Brain microvascular endothelial cell (primary cell): ENCODE results near the gene RAB8B.

ENCODE experiments used
- DNase-seq: peaks from one replicate; pipeline ENCODE4 v3.0.0-alpha.2; 2020
- H3K27ac ChIP-seq: fragments of 250-450 bp; sonication (Bioruptor Pico); 2 replicates; pipeline ENCODE4 v1.5.1; 2020; ENCODE audit warnings: mild to moderate bottlenecking, moderate library complexity
- H3K27me3 ChIP-seq: fragments of 250-450 bp; sonication (Bioruptor Pico); replicated peaks from 2 replicates; pipeline ENCODE4 v1.5.1; 2020; ENCODE audit warnings: mild to moderate bottlenecking
- H3K36me3 ChIP-seq: fragments of 250-450 bp; sonication (Bioruptor Pico); replicated peaks from 2 replicates; pipeline ENCODE4 v1.5.1; 2020; ENCODE audit warnings: mild to moderate bottlenecking
- H3K4me3 ChIP-seq: 2 replicates; pipeline ENCODE4 v1.5.1; 2011; ENCODE audit warnings: low read depth, mild to moderate bottlenecking, control low read depth, low read length, moderate library complexity
- in situ Hi-C: cut with HindIII; loops from 2 replicates; pipeline ENCODE4 v1.10.0; 2017; ENCODE audit warnings: low sequenced_read_pairs, low pct_ligation_motif_present
- TF ChIP-seq, protein P1 (sequence below): IDR thresholded peaks from 2 replicates; pipeline ENCODE4 v1.5.1; 2011; ENCODE audit warnings: low read depth, mild to moderate bottlenecking, moderate library complexity, low read length, control low read depth, inconsistent platforms; ENCODE audit errors: missing control alignments

The RAB8B gene

DNA sequence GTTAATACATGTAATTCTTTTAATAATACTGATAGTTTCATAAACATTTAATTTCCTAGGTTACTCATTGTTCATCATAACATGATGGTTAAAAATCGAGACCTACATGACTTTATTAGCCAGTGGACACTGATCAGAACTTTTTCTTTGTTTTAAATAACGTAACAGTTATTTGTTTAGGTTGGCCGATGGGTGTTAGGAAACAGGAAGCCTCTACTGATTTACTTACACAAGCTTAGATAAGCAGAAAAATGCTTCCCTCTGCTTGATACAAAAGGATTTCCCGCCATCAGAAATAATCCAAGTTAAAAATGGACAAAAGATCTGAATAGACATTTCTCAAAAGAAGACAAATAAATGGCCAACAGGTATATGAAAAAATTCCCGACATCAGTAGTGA, 71.4 kb downstream of the RAB8B start:
- no peak for DNase-seq
- TF ChIP-seq, protein P1, sequence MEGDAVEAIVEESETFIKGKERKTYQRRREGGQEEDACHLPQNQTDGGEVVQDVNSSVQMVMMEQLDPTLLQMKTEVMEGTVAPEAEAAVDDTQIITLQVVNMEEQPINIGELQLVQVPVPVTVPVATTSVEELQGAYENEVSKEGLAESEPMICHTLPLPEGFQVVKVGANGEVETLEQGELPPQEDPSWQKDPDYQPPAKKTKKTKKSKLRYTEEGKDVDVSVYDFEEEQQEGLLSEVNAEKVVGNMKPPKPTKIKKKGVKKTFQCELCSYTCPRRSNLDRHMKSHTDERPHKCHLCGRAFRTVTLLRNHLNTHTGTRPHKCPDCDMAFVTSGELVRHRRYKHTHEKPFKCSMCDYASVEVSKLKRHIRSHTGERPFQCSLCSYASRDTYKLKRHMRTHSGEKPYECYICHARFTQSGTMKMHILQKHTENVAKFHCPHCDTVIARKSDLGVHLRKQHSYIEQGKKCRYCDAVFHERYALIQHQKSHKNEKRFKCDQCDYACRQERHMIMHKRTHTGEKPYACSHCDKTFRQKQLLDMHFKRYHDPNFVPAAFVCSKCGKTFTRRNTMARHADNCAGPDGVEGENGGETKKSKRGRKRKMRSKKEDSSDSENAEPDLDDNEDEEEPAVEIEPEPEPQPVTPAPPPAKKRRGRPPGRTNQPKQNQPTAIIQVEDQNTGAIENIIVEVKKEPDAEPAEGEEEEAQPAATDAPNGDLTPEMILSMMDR = no peak
- Histone ChIP-seq H3K36me3 (peaks cover 12% of the 10 kb centered on the region), H3K27ac (no peak overlapping the region), H3K4me3 (no peak overlapping the region), H3K27me3 (no peaks in the 10 kb centered on the region)
- in situ Hi-C loops = no loop called here

- DNase-seq = no peak
- H3K36me3 ChIP-seq = peaks cover 12% of the 10 kb centered on the region
- H3K27me3 ChIP-seq = no peaks in the 10 kb centered on the region
- H3K27ac ChIP-seq = no peak overlapping the region
- TF ChIP-seq, protein P1 = no peak
- in situ Hi-C loops = no loop called here
- H3K4me3 ChIP-seq = no peak overlapping the region
Observed at GRCh38 chr15:63261311-63261710, 71.9 kb downstream of the RAB8B start.

DNA sequence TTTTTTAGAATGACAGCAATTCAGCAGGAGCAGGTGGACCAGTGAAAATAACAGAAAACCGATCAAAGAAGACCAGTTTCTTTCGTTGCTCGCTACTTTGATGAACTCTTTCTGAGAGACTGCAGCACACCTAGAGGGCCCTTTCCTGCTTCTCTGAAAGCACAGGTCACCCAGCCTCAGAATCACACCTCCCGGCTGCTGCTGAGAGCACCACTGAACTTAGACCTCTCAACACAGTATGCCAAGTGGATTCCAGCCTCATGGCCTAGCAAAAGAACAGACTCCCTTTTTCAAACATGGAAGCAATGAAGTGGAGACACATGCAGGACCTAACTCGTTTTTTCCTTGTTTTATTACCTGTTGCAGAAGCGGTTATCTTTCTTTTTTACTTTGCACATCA, 74.1 kb downstream of the RAB8B start:
- in situ Hi-C loops = no loop called here
- no peak overlapping the region for H3K27ac ChIP-seq
- no peak for DNase-seq
- peaks cover 12% of the 10 kb centered on the region for H3K36me3 ChIP-seq
- TF ChIP-seq, protein P1 = no peak
- H3K4me3 ChIP-seq = no peak overlapping the region
- no peaks in the 10 kb centered on the region for H3K27me3 ChIP-seq

GRCh38 chr15:63264688-63265293, 75.4 kb downstream of the RAB8B start:
- no peaks in the 10 kb centered on the region for H3K27me3 ChIP-seq
- no peak overlapping the region for H3K4me3 ChIP-seq
- no peak for DNase-seq
- H3K36me3 ChIP-seq = peaks cover 12% of the 10 kb centered on the region
- in situ Hi-C loops = no loop called here
- no peak overlapping the region for H3K27ac ChIP-seq
- TF ChIP-seq, protein P1 = no peak

DNA sequence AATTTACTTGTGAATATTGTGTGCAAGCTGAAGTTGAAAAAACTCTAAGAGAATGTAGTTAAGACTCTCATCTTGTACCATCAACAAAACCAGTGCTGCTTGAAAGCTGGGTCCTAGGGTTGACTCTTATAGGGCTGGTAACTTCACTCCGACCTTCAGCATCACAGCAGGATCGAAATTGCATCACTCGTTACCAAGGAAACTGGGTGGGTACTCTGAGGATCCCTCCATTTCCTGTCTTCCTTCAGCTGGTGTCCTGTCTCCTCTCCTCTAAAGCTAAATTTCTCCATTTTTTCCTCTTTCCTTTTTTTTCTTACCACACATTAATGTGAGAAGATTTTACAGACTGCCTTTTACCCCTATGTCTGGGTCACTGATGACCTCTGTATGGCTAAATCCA, 85.0 kb downstream of the RAB8B start:
- Histone ChIP-seq H3K4me3 (no peak overlapping the region), H3K27ac (no peak overlapping the region), H3K27me3 (no peaks in the 10 kb centered on the region), H3K36me3 (peaks cover 3% of the 10 kb centered on the region)
- TF ChIP-seq, protein P1 = no peak
- DNase-seq = no peak
- in situ Hi-C loops = no loop called here

GRCh38 chr15:63276342-63277037, 87.1 kb downstream of the RAB8B start:
- H3K4me3 ChIP-seq = peak overlapping the region; percentile 74
- peaks cover 5% of the 10 kb centered on the region for H3K36me3 ChIP-seq
- no peaks in the 10 kb centered on the region for H3K27me3 ChIP-seq
- peak overlapping the region; percentile 71 for H3K27ac ChIP-seq
- in situ Hi-C loops = no loop called here
- TF ChIP-seq, protein P1 = no peak
- DNase-seq = no peak
